NCI-H526 (cell line): ENCODE results near the gene NREP.

ENCODE experiments used
- DNase-seq, 2 experiments: peaks; one replicate each; lab custom pipeline; 2025; lab: John Stamatoyannopoulos, UW

NREP gene

DNA sequence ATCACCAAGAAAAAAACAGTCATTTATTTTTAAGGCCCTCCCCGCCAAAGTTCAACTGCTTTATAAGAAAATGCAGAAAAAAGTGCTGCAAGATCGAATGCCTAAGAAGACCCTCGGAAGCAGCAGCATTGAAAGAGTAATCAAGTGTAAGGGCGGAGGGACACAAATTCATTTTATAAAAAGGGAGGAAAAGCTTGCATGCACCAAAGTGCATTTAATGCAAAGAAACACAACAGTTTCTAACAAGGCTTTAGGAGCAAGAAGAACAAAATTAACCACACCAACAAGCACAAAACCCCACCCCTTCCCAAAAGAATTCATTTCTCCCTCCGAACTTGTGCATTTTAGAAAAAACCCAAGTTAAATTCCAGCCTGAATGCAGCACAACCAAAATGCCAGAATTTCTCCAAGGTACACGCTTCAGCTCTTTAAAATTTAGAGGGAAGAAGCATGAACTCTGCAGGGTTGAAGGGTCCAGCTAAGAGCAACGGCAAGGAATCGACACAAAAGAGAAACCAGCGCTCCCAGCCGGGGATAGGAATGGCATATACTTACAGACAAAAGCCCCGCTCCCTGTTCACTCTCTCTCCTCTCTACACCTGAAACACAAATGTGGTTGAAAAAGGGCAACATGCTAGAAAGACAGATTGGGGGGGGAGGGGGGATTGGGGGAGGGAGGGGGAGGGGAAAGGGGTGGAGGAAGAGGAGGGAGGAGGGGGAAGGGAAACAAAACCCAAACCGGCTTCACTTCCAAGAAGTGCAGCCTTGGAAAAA, at the start of gene NREP:
Gene NREP, minus strand, starts transcription at position 614 of the 774 bp plus-strand sequence. CDS start 1,422 bp downstream, outside the sequence.
- DNase-seq, result peak; percentile 68 to 88

GRCh38 chr5:111806753-111807152, 49.8 kb upstream of the NREP start:
- DNase-seq, result no peak

- no peak for DNase-seq
These were observed 49.2 kb upstream of the NREP start for GRCh38 chr5:111806156-111806555.

DNA sequence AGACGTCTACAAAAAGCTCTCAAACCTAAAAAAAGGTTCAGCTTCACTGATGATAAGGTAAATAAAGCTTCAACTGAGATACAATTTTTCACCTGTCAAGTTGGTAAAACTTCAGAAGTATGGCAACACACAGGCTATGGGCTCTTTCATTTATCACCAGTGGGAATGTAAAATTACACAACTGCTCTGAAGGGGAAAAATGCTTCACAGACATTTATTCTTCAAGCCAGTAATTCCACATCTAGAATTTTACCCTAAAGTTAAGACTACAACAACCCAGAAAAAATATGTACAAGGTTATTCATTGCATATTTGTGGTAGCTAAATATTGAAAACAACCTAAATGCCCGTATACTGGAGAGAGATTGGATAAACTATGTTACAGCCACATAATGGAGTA, 48.1 kb upstream of the NREP start:
- DNase-seq, result no peak

DNA sequence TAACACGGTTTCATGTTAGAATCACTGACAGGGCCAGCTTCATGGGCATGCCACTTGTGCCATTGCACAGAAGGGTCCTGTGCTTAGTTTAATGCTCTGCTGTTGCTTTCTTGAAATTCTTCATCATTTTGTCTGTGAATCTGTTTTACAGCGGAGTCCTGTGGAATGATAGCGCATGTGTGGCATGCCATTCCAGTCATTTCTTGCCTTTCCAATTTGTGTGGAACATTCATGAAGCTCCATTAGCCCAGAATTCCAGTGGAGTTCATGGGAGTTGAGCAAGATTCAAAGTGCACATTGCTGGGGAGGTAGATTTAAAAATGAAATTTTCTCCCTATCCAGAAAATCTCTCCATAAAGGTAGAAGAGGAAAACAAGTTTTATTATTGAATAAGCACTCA, 43.4 kb upstream of the NREP start:
- DNase-seq, result no peak

DNA sequence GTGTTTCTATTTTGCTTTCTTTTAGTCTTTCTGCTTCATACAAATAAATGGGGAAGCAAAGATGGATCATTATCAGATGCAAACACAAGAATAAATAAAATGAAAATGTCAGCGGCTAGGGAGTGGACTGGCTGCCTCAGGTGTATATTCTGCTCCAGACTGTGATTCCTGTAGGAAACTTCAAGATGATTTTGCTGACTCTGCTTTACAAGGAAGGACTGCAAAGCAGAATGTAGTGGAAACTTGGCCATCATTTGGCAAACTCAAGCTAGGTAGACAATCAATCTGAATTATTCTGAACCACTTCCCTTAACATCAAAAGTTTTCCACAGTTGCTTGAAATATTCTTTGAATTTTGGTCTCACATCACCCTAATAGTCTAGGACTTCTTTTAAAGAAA, 38.1 kb upstream of the NREP start:
- DNase-seq, result no peak

DNA sequence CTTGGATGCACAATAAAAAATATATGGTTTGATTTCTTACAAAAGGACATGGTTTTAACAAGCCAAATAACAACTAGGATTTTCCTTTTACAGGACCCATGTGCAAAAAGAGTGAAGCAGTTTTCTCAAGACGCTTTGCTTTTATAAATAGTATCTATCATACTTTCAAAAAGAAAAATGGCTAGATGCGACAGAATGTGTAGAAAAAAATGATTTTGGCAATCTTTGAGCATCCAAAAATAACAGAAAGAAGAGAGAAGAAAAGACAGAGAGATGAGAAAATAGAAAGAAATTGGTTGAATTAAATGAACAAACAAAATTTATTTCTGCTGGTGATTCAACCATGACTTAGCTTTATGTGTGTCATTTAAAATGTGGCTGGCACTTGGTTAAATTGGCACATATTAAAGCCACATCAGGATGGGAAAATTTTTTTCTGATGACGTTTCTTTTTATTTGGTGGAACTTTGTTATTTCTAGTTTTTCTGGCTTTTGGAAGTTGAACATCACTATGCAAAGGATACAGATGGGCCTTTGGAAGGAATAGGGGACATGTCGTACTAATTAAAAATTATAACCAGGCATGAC, 35.6 kb upstream of the NREP start:
- DNase-seq, result no peak

DNA sequence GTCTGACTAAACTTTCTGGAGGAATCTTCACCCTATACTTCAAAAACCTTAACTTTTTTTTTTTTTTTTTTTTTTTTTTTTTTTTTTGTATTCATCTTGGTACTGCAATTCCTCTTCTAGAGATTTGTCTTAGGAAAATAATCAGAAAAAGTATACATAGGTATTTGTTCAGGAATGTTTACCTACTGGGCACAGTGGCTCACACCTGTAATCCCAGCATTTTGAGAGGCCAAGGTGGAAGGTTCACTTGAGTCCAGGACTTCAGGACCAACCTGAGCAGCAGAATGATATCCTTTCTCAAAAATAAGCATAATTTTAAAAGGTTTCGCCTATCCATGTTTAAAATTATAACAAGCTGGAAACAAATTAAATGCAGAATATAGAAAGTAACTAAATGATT, 33.3 kb upstream of the NREP start:
- DNase-seq, result no peak

- DNase-seq, result no peak
These were observed 30.0 kb upstream of the NREP start for GRCh38 chr5:111787006-111787405.

- no peak for DNase-seq
These were observed 27.6 kb upstream of the NREP start for GRCh38 chr5:111784491-111785181.

DNA sequence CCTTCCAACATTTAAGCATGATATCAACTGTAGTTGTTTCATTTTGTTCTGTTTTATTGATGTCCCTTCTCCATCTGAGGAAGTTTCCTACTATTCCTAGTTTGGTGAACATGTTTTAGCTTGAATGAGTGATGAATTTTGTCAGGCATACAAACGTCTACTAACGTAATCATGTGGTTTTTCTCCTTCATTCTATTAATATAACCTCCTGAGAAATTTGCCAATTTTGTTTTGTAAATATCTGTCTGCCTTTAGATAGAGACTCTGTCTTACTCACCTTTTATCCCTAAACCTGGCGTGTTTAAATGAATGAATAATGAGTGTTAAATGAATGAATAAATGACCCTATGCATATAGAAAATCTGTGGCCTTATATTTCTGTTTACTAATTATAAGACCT, 26.5 kb upstream of the NREP start:
- no peak for DNase-seq

- DNase-seq, result no peak
These were observed 25.2 kb upstream of the NREP start for GRCh38 chr5:111782216-111782615.

GRCh38 chr5:111781200-111781599, 24.2 kb upstream of the NREP start:
- DNase-seq, result no peak

DNA sequence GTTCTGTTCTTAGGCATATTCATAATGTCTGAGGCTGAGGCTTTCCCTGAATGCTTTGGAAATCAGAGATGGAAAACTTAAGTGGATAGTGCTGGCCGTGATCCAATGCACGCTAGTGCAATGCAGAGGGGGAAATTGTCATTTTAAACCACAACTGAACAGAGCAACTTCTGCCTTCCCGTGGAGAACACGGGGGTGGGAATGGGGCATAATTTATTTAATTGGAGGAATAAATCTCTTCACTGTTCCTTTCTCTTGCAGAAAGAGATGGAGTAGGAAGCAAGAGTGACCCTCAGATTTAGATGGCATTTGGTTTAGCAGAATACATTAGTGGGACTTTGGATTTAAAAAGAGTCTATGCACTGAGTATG, 22.9 kb upstream of the NREP start:
- DNase-seq, result no peak

- no peak for DNase-seq
These were observed 22.4 kb upstream of the NREP start for GRCh38 chr5:111779260-111779921.

DNA sequence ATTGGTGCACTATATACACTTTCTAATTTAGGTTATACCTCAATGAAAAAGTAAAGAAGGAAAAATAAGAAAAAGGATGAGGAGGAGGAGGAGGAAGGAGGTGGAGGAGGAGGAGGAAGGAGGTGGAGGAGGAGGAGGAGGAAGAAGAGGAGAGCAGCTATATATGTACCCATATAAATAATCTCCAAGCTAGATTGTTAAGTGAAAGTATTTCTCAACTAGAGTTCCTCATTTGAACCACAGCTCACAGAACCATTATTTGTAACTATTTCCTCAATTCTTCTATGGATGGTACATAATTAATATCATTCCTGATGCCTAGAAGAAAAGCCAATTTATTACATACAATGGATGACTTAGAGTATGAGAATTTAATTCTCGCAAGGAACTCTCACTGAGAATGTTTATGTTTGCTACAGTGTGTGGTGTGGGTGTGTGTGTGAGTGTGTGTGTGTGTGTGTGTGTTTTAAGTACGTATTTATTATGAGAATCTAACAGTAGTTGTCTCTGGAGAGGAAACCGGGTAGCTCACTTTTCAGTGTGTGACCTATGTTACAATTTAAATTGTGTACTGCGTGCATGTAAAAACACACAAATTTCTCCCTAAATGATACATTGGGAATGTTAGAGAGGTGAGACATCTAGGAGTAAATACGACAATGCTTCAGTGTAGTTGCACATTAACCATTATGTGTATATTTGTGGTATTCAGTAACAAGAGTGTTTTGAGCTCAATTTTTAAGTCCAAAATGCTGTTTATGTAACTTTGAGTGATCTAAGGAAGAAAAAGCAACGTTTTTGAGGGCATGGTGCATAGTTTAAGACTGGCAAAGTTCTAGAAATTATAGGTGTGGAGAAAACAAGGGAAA, 20.2 kb upstream of the NREP start:
- DNase-seq, result no peak

DNA sequence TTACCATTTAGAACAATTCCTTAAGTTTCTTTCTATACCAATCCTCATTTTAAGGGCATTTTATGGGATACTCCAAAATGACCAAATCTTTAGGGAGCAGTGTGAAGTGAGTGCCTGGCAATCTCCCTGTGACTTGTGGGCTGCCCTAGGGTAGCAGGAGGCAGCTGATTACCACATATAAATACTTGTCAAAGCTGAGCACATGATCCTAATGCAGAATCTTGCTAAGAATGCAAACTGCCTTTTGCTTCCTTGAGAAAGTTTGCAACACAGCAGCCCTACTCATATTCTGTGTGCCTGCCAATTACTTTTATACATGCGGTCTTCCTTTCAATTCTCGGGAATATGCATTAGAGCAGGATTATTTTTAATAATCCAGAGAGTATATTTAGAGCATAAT, 18.2 kb upstream of the NREP start:
- no peak for DNase-seq

DNA sequence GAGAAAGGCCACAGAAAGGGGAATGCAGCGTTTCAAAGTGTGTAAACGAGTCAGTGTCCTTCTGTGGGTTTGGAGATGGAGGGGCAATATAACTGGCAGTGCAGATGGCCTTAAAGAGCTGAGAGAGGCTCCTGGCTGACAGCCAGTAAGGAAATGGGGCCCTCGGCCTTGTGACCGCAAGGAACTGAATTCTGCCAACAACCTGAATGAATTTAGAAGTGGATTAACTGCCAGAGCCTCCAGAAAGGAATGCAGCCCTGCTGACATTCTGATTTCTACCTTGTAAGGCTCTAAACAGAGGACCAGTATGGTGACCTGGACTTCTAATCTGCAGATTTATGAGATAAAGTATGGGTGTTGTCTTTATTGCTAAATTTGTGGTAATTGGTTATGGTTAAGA, 17.5 kb upstream of the NREP start:
- no peak for DNase-seq

GRCh38 chr5:111772456-111773122, 15.6 kb upstream of the NREP start:
- DNase-seq, result peak in 1 of 2 experiments; percentile 30

DNA sequence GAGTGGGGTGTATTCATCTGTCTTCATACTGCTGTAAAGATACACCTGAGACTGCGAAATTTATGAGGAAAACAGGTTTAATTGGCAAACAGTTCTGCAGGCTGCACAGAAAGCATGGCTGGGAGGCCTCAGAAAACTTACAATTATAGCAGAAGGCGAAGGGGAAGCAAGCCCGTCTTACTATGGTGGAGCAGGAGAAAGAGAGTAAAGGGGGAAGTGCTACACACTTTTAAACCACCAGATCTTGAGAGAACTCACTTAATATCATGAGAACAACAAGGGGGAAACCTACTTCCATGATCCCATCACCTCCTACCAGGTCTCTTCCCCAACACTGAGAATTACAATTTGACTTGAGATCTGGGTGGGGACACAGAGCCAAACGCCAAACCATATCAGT, 12.5 kb upstream of the NREP start:
- DNase-seq, result no peak
